Mesenchymal stem cell (in vitro differentiated cells and primary cell): ENCODE measurements around the gene ULK4.

Source experiments
- DNase-seq: peaks from one replicate; pipeline ENCODE4 v3.0.0-alpha.2; 2013
- H2AFZ ChIP-seq: one replicate; pipeline ENCODE4 v1.6.1; 2013; ENCODE audit warnings: low read depth, mild to moderate bottlenecking, control low read depth, inconsistent platforms, low read length, moderate library complexity
- H2AK5ac ChIP-seq: 2 replicates; pipeline ENCODE4 v1.6.1; 2013; ENCODE audit warnings: low read length, moderate library complexity, mild to moderate bottlenecking, inconsistent platforms; ENCODE audit not compliant: severe bottlenecking
- H2BK120ac ChIP-seq: one replicate; pipeline ENCODE4 v1.6.1; 2013; ENCODE audit warnings: low read depth, mild to moderate bottlenecking, inconsistent platforms, low read length, moderate library complexity
- H2BK12ac ChIP-seq, 2 experiments: one replicate each; pipeline ENCODE4 v1.6.1; 2013; ENCODE audit warnings: inconsistent platforms in 2 of 2, low read length in 2 of 2, mild to moderate bottlenecking in 2 of 2, moderate library complexity in 2 of 2, control low read depth in 1 of 2
- H2BK15ac ChIP-seq: one replicate; pipeline ENCODE4 v1.6.1; 2013; ENCODE audit warnings: mild to moderate bottlenecking, low read depth, inconsistent platforms; ENCODE audit not compliant: poor library complexity, severe bottlenecking
- H2BK5ac ChIP-seq: 2 replicates; pipeline ENCODE4 v1.6.1; 2013; ENCODE audit warnings: low read depth, mild to moderate bottlenecking, low read length, control low read depth, inconsistent platforms; ENCODE audit not compliant: poor library complexity, severe bottlenecking
- H3K14ac ChIP-seq, 2 experiments: one replicate each; pipeline ENCODE4 v1.6.1; 2013; ENCODE audit warnings: inconsistent platforms in 2 of 2, low read length in 2 of 2, control low read depth in 1 of 2, mild to moderate bottlenecking in 1 of 2, moderate library complexity in 1 of 2
- H3K18ac ChIP-seq, 2 experiments: one replicate each; pipeline ENCODE4 v1.6.1; 2013; ENCODE audit warnings: inconsistent platforms in 2 of 2, low read length in 2 of 2, control low read depth in 1 of 2, low read depth in 1 of 2, mild to moderate bottlenecking in 1 of 2
- H3K23ac ChIP-seq, 2 experiments: one replicate each; pipeline ENCODE4 v1.6.1; 2013; ENCODE audit warnings: inconsistent platforms in 2 of 2, low read length in 2 of 2, mild to moderate bottlenecking in 2 of 2, moderate library complexity in 2 of 2, control low read depth in 1 of 2
- H3K27ac ChIP-seq: 2 replicates; pipeline ENCODE4 v1.5.1; 2013; ENCODE audit warnings: mild to moderate bottlenecking, moderate library complexity, low read length, control low read depth, inconsistent platforms; ENCODE audit not compliant: poor library complexity, severe bottlenecking
- H3K27me3 ChIP-seq, 2 experiments: 2 replicates each; pipeline versions ENCODE4 v1.6.1 to v1.7.0; 2013; ENCODE audit warnings: low read length in 2 of 2, mild to moderate bottlenecking in 2 of 2, moderate library complexity in 2 of 2, control low read depth in 1 of 2, inconsistent platforms in 1 of 2; ENCODE audit not compliant: control insufficient read depth in 1 of 2, insufficient read depth in 1 of 2
- H3K36me3 ChIP-seq, 2 experiments: 2 replicates each; pipeline versions ENCODE4 v1.6.1 to v1.7.0; 2013; ENCODE audit warnings: low read length in 2 of 2, control low read depth in 1 of 2, inconsistent platforms in 1 of 2, low read depth in 1 of 2, mild to moderate bottlenecking in 1 of 2; ENCODE audit not compliant: insufficient read depth in 2 of 2, control insufficient read depth in 1 of 2
- H3K4ac ChIP-seq, 2 experiments: one replicate each; pipeline ENCODE4 v1.6.1; 2013; ENCODE audit warnings: inconsistent platforms in 2 of 2, low read length in 2 of 2, mild to moderate bottlenecking in 2 of 2, moderate library complexity in 2 of 2, control low read depth in 1 of 2, low read depth in 1 of 2
- H3K4me1 ChIP-seq: 2 replicates; pipeline ENCODE4 v1.6.1; 2013; ENCODE audit warnings: low read depth, low read length, control low read depth; ENCODE audit not compliant: control insufficient read depth, insufficient read depth
- H3K4me2 ChIP-seq: 2 replicates; pipeline ENCODE4 v1.6.1; 2013; ENCODE audit warnings: low read length, mild to moderate bottlenecking, inconsistent platforms; ENCODE audit not compliant: poor library complexity, severe bottlenecking
- H3K4me3 ChIP-seq, 2 experiments: 2 replicates each; pipeline versions ENCODE4 v1.5.1 to v1.7.0; 2013; ENCODE audit warnings: low read length in 2 of 2, mild to moderate bottlenecking in 2 of 2, control low read depth in 1 of 2, low read depth in 1 of 2; ENCODE audit not compliant: insufficient read depth in 1 of 2
- H3K79me1 ChIP-seq: replicated peaks from 2 replicates; pipeline ENCODE4 v1.6.1; 2013; ENCODE audit warnings: mild to moderate bottlenecking, control low read depth, low read length, inconsistent platforms; ENCODE audit not compliant: poor library complexity, severe bottlenecking
- H3K9ac ChIP-seq: 2 replicates; pipeline ENCODE4 v1.7.0; 2013; ENCODE audit warnings: mild to moderate bottlenecking, low read length, moderate library complexity
- H3K9me3 ChIP-seq: 2 replicates; pipeline ENCODE4 v1.7.0; 2013; ENCODE audit warnings: mild to moderate bottlenecking, low read length; ENCODE audit not compliant: control insufficient read depth
- H4K8ac ChIP-seq: one replicate; pipeline ENCODE4 v1.6.1; 2013; ENCODE audit warnings: inconsistent platforms, mild to moderate bottlenecking, low read length, moderate library complexity
- H4K91ac ChIP-seq: one replicate; pipeline ENCODE4 v1.6.1; 2013; ENCODE audit warnings: mild to moderate bottlenecking, low read length, inconsistent platforms
- WGBS: methylation state at CpG from one replicate; pipeline ENCODE4 v1.1.7; 2013; ENCODE audit warnings: mixed read lengths; 5-methylcytosine and 5-hydroxymethylcytosine counted together

ULK4 gene

GRCh38 chr3:41611008-41611407 lies 350.9 kb downstream of the ULK4 start:
- no peak overlapping the region for H3K14ac ChIP-seq
- H3K4me3 ChIP-seq, result no peak overlapping the region
- no peak overlapping the region for H3K18ac ChIP-seq
- no peak overlapping the region for H3K27ac ChIP-seq
- no peak overlapping the region for H2BK120ac ChIP-seq
- DNase-seq, result no peak
- H2AFZ ChIP-seq, result no peak overlapping the region
- H3K4me2 ChIP-seq, result no peak overlapping the region
- no peak overlapping the region for H2AK5ac ChIP-seq
- no peak overlapping the region for H3K4ac ChIP-seq
- H2BK5ac ChIP-seq, result no peak overlapping the region
- no peaks in the 10 kb centered on the region for H3K27me3 ChIP-seq
- H4K91ac ChIP-seq, result no peak overlapping the region
- no peak overlapping the region for H4K8ac ChIP-seq
- H3K4me1 ChIP-seq, result no peaks in the 10 kb centered on the region
- H3K9ac ChIP-seq, result no peak overlapping the region
- 98% methylated on average over 6 of the region's 6 CpGs for WGBS
- H2BK15ac ChIP-seq, result no peak overlapping the region
- no peak overlapping the region for H2BK12ac ChIP-seq
- no peak overlapping the region for H3K23ac ChIP-seq
- H3K9me3 ChIP-seq, result no peaks in the 10 kb centered on the region
- no peaks in the 10 kb centered on the region for H3K79me1 ChIP-seq
- H3K36me3 ChIP-seq, result no peaks in the 10 kb centered on the region

- no CpG with 5 or more reads among the region's 1 CpG for WGBS
Observed at GRCh38 chr3:41608347-41608746, 353.6 kb downstream of the ULK4 start.

GRCh38 chr3:41603807-41604206 lies 358.1 kb downstream of the ULK4 start:
- Histone ChIP-seq H2BK12ac (no peak overlapping the region), H3K9me3 (no peaks in the 10 kb centered on the region), H3K27me3 (no peaks in the 10 kb centered on the region), H2BK15ac (no peak overlapping the region), H4K91ac (no peak overlapping the region), H2BK5ac (no peak overlapping the region), H2AK5ac (no peak overlapping the region), H3K4ac (no peak overlapping the region), H3K4me3 (no peak overlapping the region), H3K9ac (no peak overlapping the region), H3K27ac (no peak overlapping the region), H3K79me1 (no peaks in the 10 kb centered on the region), H2AFZ (no peak overlapping the region), H3K14ac (no peak overlapping the region), H3K23ac (no peak overlapping the region), H3K4me2 (no peak overlapping the region), H2BK120ac (no peak overlapping the region), H3K4me1 (no peaks in the 10 kb centered on the region), H3K18ac (no peak overlapping the region), H4K8ac (no peak overlapping the region), H3K36me3 (no peaks in the 10 kb centered on the region)
- no CpG with 5 or more reads among the region's 1 CpG for WGBS
- no peak for DNase-seq

More at GRCh38 chr3:41608347-41608746, 353.6 kb downstream of the ULK4 start:
- Histone ChIP-seq H2BK5ac (no peak overlapping the region), H3K4me1 (no peaks in the 10 kb centered on the region), H3K4ac (no peak overlapping the region), H2BK120ac (no peak overlapping the region), H3K27ac (no peak overlapping the region), H3K4me3 (no peak overlapping the region), H3K79me1 (no peaks in the 10 kb centered on the region), H3K23ac (no peak overlapping the region), H2AFZ (no peak overlapping the region), H3K27me3 (no peaks in the 10 kb centered on the region), H3K9ac (no peak overlapping the region), H3K9me3 (no peaks in the 10 kb centered on the region), H3K14ac (no peak overlapping the region), H2BK15ac (no peak overlapping the region), H3K18ac (no peak overlapping the region), H3K4me2 (no peak overlapping the region), H4K91ac (no peak overlapping the region), H3K36me3 (no peaks in the 10 kb centered on the region), H4K8ac (no peak overlapping the region), H2BK12ac (no peak overlapping the region), H2AK5ac (no peak overlapping the region)
- DNase-seq, result no peak

GRCh38 chr3:41602121-41602520 lies 359.8 kb downstream of the ULK4 start:
- Histone ChIP-seq H2AK5ac (no peak overlapping the region), H3K4me2 (no peak overlapping the region), H2BK15ac (no peak overlapping the region), H3K4me1 (no peaks in the 10 kb centered on the region), H3K36me3 (no peaks in the 10 kb centered on the region), H4K91ac (no peak overlapping the region), H3K27me3 (no peaks in the 10 kb centered on the region), H3K14ac (no peak overlapping the region), H4K8ac (no peak overlapping the region), H3K9me3 (no peaks in the 10 kb centered on the region), H3K23ac (no peak overlapping the region), H3K27ac (no peak overlapping the region), H2BK12ac (no peak overlapping the region), H3K18ac (no peak overlapping the region), H3K9ac (no peak overlapping the region), H3K4me3 (no peak overlapping the region), H3K4ac (no peak overlapping the region), H2AFZ (no peak overlapping the region), H3K79me1 (no peaks in the 10 kb centered on the region), H2BK120ac (no peak overlapping the region), H2BK5ac (no peak overlapping the region)
- no peak for DNase-seq
